Skeletal muscle cell (primary cell): Measurements from ENCODE around the gene LY6G6D.
A peak's percentile ranks its signal among the peaks of the same experiment; 100 is the strongest.

Source experiments
- DNase-seq: peaks from one replicate; pipeline ENCODE4 v3.0.0-alpha.2; 2010; ENCODE audit warnings: low read depth
- H3K4me3 ChIP-seq: 2 replicates; pipeline ENCODE4 v1.5.1; 2011; ENCODE audit warnings: low read depth, mild to moderate bottlenecking, control low read depth, low read length, moderate library complexity

Gene LY6G6D

DNA sequence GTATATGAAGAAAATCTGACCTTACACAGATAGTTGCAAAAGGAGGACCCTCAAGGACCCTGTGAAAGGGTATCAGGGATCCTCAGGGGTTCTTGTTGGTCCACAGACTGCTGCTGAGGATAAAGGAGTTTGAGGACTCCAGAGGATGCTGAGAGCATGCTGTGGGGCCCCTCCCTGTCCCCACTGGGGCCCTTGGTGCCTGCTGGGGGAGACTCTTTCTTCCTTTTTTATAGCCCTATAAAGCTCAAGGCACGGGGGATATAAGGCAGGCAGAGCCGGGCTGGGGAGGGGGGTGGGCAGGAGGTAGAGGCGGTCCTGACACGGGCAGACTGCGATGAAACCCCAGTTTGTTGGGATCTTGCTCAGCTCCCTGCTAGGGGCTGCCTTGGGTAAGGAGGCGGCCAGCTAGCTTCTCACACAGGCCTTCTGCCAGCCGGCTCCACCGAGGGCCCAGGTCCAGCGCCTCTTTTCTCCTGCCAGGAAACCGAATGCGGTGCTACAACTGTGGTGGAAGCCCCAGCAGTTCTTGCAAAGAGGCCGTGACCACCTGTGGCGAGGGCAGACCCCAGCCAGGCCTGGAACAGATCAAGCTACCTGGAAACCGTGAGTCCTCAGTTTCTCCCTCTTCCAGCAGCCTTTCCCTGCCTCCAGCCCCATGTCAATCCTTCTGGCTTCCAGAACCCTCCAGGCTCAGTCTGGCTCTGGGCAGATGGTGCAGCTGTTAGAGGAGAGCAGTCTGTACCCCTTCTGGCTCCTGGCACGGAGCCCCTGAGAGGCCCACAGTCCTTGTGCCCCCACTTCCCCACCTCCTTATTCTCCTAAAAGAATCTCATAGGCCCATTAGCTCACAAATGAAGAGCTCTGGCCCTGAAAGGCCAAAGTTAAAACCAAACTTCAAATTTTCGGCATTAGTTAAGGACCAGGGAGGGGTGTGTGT, at the start of gene LY6G6D:
LY6G6D (plus strand) TSS at position 327 of the 937 bp plus-strand sequence; CDS start at position 335, 8 bp downstream.
- H3K4me3 ChIP-seq: no peak within 1 kb of the TSS

DNA sequence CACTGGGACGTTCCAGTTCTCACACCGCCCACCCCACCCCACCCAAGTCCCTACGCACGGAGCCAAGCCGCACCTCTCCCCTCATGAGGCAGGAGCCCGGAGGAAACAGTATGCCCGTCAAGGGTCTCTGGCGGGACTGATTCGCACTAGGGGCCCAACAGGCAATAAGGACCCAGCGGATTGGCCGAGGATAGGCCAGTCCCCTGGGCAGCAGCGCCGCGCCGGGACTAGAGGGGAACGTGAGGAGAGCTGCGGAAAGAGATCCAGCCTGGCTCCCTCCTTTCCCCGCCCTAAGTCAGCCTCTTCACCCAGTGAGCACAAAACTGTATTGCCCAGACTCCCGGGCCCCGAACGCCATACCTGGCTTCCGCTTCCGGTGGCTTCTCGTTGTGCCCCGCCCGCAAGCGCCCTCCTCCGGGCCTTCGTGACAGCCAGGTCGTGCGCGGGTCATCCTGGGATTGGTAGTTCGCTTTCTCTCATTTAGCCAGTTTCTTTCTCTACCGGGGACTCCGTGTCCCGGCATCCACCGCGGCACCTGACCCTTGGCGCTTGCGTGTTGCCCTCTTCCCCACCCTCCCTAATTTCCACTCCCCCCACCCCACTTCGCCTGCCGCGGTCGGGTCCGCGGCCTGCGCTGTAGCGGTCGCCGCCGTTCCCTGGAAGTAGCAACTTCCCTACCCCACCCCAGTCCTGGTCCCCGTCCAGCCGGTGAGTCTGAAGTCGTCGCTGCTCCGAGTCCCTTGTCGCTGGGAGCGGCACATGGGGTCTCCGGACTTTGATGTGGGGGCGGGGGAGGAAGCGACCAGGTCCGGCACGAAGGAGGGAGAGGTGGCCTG, 49.4 kb upstream of the LY6G6D start, which contains the start of gene CSNK2B:
CSNK2B (plus strand) TSS at position 580 of the 836 bp plus-strand sequence. CDS start 752 bp downstream, outside the sequence.
- peak; percentile 89 for DNase-seq
- H3K4me3 ChIP-seq: peak within 1 kb of the TSS; percentile 97

More for the DNA sequence above, at the start of gene LY6G6D:
- no peak for DNase-seq

- peak overlapping the region; percentile 97 for H3K4me3 ChIP-seq
- DNase-seq: no peak
Measured at GRCh38 chr6:31666337-31666965, 48.7 kb upstream of the LY6G6D start.

GRCh38 chr6:31669676-31670075, 45.5 kb upstream of the LY6G6D start, which contains the start of gene LY6G5B:
LY6G5B (plus strand) TSS chr6:31669976; CDS start chr6:31670951, 975 bp downstream.
- no peak within 1 kb of the TSS for H3K4me3 ChIP-seq
- no peak for DNase-seq

- DNase-seq: no peak
- no peak overlapping the region for H3K4me3 ChIP-seq
Measured at GRCh38 chr6:31676322-31676903, 38.7 kb upstream of the LY6G6D start.

- H3K4me3 ChIP-seq: no peak overlapping the region
- no peak for DNase-seq
Measured at GRCh38 chr6:31676904-31677303, 38.2 kb upstream of the LY6G6D start.

DNA sequence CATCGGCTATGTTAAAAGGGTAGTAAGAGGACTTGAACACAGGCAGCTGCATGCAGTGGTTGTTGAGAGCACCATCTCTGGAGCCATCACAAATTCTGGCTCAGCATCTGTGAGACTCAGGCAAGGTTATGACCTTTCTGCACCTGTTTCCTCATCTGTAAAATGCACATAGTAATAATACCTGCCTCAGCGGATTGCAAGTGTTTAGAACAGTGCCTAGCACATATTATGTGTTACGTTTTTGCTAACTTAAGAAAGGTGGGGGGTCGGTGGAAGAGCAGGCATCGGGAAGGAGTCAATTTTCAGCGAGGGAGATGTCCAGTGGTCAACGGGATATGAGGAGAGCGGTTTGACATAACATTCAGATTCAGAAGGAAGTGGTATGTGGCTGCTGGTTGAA, 37.2 kb upstream of the LY6G6D start:
- H3K4me3 ChIP-seq: no peak overlapping the region
- DNase-seq: no peak

- peak; percentile 75 for DNase-seq
- peak within 1 kb of the TSS; percentile 55 for H3K4me3 ChIP-seq
Measured at GRCh38 chr6:31680226-31681134, 34.7 kb upstream of the LY6G6D start, which contains the start of gene LY6G5C. LY6G5C (minus strand) TSS chr6:31681067; CDS start chr6:31680373, 694 bp downstream.

GRCh38 chr6:31681135-31681671, 33.9 kb upstream of the LY6G6D start:
- DNase-seq: no peak
- peak overlapping the region; percentile 55 for H3K4me3 ChIP-seq

GRCh38 chr6:31683591-31683990, 31.6 kb upstream of the LY6G6D start:
- H3K4me3 ChIP-seq: no peak overlapping the region
- no peak for DNase-seq

- DNase-seq: no peak
- no peak overlapping the region for H3K4me3 ChIP-seq
Measured at GRCh38 chr6:31686483-31686882, 28.7 kb upstream of the LY6G6D start.

- no peak overlapping the region for H3K4me3 ChIP-seq
- DNase-seq: no peak
Measured at GRCh38 chr6:31687321-31687720, 27.8 kb upstream of the LY6G6D start.

- no peak overlapping the region for H3K4me3 ChIP-seq
- DNase-seq: no peak
Measured at GRCh38 chr6:31687860-31688693, 27.1 kb upstream of the LY6G6D start.

GRCh38 chr6:31689249-31690110, 25.7 kb upstream of the LY6G6D start:
- H3K4me3 ChIP-seq: no peak overlapping the region
- no peak for DNase-seq

DNA sequence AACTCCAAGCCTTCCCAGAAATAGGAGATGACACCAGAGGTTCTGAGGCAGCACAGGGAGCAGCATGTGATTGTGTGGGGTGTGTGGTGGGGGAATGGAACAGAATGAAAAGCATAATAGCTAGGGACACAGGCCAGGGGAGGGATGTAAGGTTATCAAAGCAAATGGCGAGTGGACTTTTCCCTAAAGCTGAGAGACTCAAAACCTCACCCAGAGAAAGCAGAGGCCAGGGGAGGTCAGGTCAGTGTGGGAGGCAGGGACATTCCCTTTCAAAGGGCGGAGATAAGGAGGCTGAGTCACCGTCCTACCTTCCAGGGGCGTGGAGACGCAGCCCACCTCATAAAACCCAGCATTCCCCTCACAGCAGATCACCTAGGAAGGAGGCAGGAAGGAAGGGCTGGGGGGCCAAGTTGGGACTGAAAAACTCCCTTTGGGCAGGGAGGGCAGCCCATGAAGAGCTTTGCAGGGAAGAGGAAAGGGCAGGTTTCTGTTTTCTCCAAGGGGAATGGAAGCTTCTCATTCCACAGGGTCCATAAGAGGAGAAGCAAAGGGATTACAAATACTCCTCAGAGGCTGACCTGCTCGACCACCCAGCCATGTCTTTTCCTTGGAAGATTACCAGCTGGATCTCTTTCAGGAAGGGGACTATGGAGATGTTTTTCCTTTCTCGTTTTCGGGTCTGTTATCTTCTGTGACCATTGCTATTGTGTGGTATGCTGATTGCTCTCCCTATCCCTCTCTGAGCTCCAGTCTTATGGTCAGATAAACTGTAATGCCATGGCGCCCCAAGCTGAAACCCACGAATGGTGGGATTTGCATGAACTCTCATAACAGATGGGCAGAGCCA, 24.7 kb upstream of the LY6G6D start:
- no peak for DNase-seq
- no peak overlapping the region for H3K4me3 ChIP-seq
